Measurements from ENCODE around the gene MPHOSPH9. TPM values are rescaled to one million over a fixed set of nuclear protein-coding genes. Genes with fewer than 3 reads are reported as not detected.

Gene MPHOSPH9
- total RNA-seq, 1 experiment from 2014 or later: 44.9 TPM

GRCh38 chr12:123148223-123148622 is 84.7 kb downstream of the MPHOSPH9 start:
- no TSS peak for BruUV-seq (replicated peaks)
- DNase-seq (ENCODE audit: low read depth, low spot score): no peak
- CTCF ChIA-PET: no interaction called here
- no peak overlapping the region for H3K4me2 ChIP-seq (ENCODE audit: low read length)
- no peak overlapping the region for H3K27ac ChIP-seq (ENCODE audit: low read depth, low read length)
- POLR2A ChIA-PET: no interaction called here
- H3K36me3 ChIP-seq (ENCODE audit: control insufficient read depth in 1 of 2, insufficient read depth in 2 of 2, low read length in 2 of 2): no peaks in the 10 kb centered on the region
- H3K4me3 ChIP-seq (replicated peaks in 1 of 2; ENCODE audit: low read depth in 1 of 2, low read length in 2 of 2): no peak overlapping the region
- no peak overlapping the region for H2AFZ ChIP-seq (ENCODE audit: low read depth, low read length, poor library complexity, severe bottlenecking)
- no peaks in the 10 kb centered on the region for H3K9me2 ChIP-seq (ENCODE audit: insufficient read depth)
- H3K9ac ChIP-seq (ENCODE audit: low read length): no peak overlapping the region
- intact Hi-C loops (cut with micrococcal nuclease): loop anchor here (5.0 to 10.0 kb wide), 2 partner anchors 106 to 173 kb away; partner anchors contain the start of gene OGFOD2
- peaks cover 37% of the 10 kb centered on the region for H3K79me2 ChIP-seq (ENCODE audit: insufficient read depth, low read length)
- no peaks in the 10 kb centered on the region for H4K20me1 ChIP-seq (ENCODE audit: insufficient read depth)
- no peaks in the 10 kb centered on the region for H3K27me3 ChIP-seq (ENCODE audit: insufficient read depth, low read length)
- ATAC-seq: no peak
- no peak for TF ChIP-seq ZNF274 (IDR thresholded peaks at IDR 0.05; ENCODE audit: low read depth, low read length)
- no peak for TF ChIP-seq SP1 (IDR thresholded peaks at IDR 0.05; ENCODE audit: low read depth)
- no peak for TF ChIP-seq TCF7L2 (IDR thresholded peaks at IDR 0.05; ENCODE audit: borderline replicate concordance, extremely low read depth, insufficient read depth, insufficient read length)
- TF ChIP-seq ATF3 (IDR thresholded peaks at IDR 0.05): no peak
- no peak for TF ChIP-seq CBX3 (IDR thresholded peaks at IDR 0.05; ENCODE audit: low read depth)
- no peak for TF ChIP-seq YY1 (IDR thresholded peaks at IDR 0.05; ENCODE audit: extremely low read depth, insufficient replicate concordance, low read depth, low read length)
- TF ChIP-seq FOSL1 (IDR thresholded peaks at IDR 0.05; ENCODE audit: low read depth): no peak
- TF ChIP-seq JUND (IDR thresholded peaks at IDR 0.05): no peak
- TF ChIP-seq EGR1 (IDR thresholded peaks at IDR 0.05; ENCODE audit: low read depth): no peak
- TF ChIP-seq REST (IDR thresholded peaks at IDR 0.05; ENCODE audit: low read depth): no peak
- H3K4me1 ChIP-seq (ENCODE audit: control insufficient read depth in 1 of 2, insufficient read depth in 2 of 2, low read length in 2 of 2): peaks cover 15 to 36% of the 10 kb centered on the region in 2 experiments
- H3K9me3 ChIP-seq (ENCODE audit: control insufficient read depth in 1 of 2, insufficient read depth in 1 of 2, low read depth in 1 of 2, low read length in 2 of 2): no peaks in the 10 kb centered on the region
- RAD21 ChIA-PET (ENCODE audit: low non-redundant PET in 1 of 2, low total read pairs in 2 of 2, uncharacterized antibody in 2 of 2, unreplicated experiment in 2 of 2): no interaction called here

All from HCT116 (cell line).